Activated CD8-positive, alpha-beta memory T cell treated with anti-CD3 and anti-CD28 coated beads, Interleukin-2, amount 50 U/mL, for 24 hours (primary cell): Measurements from ENCODE around the gene U2AF1L4.
"Not testable (repeated sequence)": the region's sequence is repeated elsewhere in the genome, so short reads cannot be mapped to it uniquely, and the experiment has no call there.

Experiments
- DNase-seq: peaks from one replicate; pipeline ENCODE4 v3.0.0-alpha.2; 2020; ENCODE audit errors: extremely low read depth

Gene U2AF1L4

GRCh38 chr19:35780717-35781116 lies 35.5 kb upstream of the U2AF1L4 start:
- no peak for DNase-seq

- no peak for DNase-seq
Observed at GRCh38 chr19:35780058-35780457, 34.8 kb upstream of the U2AF1L4 start.

- DNase-seq, result no peak
Observed at GRCh38 chr19:35779033-35779432, 33.8 kb upstream of the U2AF1L4 start.

- DNase-seq, result no peak
Observed at GRCh38 chr19:35777961-35778360, 32.7 kb upstream of the U2AF1L4 start.

- no peak for DNase-seq
Observed at GRCh38 chr19:35777086-35777841, 32.0 kb upstream of the U2AF1L4 start.

GRCh38 chr19:35776102-35776788 lies 31.0 kb upstream of the U2AF1L4 start:
- DNase-seq, result no peak

GRCh38 chr19:35775298-35776101 lies 30.3 kb upstream of the U2AF1L4 start, which contains the start of gene ARHGAP33:
Gene ARHGAP33, plus strand, starts transcription at chr19:35775564. Its CDS starts 95 bp downstream, at chr19:35775659.
- peak; percentile 97 for DNase-seq

- no peak for DNase-seq
Observed at GRCh38 chr19:35775046-35775297, 29.8 kb upstream of the U2AF1L4 start.

- no peak for DNase-seq
Observed at GRCh38 chr19:35774274-35775045, 29.2 kb upstream of the U2AF1L4 start.

DNA sequence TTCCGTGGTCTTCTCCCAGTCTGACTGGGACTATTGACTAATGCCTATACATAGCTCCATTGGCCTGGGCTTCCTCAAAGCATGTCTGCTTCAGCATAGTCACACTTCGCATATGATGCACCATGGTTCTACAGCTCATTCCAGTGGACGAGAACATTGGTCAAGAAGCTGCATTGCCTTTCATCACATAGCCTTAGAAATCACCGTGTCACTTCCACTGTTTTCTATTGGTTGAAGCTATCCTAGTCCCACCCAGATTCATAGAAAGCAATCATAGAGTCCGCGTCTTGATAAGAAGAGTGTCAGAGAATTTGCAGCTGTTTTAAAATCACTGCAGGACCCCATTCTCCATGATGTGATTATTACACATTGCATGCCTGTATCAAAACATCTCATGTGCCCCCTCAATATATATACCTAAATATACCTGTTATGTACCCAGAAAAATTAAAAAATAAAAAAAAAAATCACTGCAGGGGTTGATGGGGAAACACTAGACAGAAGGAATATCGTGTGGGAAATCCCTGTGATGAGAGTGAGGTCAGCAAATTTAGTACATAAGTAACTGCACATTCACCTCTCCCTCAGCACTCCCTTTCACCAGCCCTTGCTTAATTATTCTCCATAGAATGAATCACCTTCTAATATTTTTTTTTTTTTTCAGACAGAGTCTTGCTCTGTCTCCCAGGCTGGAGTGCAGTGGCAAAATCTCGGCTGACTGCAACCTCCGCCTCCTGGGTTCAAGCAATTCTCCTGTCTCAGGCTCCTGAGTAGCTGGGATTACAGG lies 28.0 kb upstream of the U2AF1L4 start:
- no peak for DNase-seq

DNA sequence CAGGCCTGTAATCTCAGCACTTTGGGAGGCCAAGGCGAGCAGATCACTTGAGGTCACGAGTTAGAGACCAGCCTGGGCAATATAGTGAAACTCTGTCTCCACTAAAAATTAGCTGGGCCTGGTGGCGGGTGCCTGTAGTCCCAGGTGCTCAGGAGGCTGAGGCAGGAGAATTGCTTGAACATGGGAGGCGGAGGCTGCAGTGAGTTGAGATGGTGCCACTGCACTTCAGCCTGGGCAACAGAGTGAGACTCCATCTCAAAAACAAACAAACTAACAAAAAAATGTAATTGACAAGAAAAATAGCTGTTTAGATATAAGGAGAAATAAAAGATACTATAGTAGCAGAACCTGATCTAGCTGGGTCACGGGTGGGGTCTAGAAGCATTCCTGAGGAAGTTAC lies 27.1 kb upstream of the U2AF1L4 start:
- not testable (repeated sequence) for DNase-seq

DNA sequence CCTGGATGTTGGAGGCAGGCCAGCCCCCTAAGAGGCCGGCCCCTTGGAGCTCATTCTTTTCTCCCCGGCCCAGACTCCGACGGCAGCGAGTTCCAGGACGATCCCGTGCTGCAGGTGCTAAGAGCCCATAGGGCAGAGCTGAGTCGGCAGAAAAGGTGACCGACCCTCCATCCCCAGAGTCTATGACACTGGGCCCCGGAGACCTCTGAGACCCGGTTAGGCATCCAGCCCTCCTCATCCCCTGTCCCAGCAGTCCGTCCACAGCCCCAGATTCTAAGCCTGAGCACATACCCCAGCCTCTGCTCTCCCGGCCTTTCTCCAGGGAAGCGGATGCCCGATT lies 22.8 kb upstream of the U2AF1L4 start:
- DNase-seq, result no peak

DNA sequence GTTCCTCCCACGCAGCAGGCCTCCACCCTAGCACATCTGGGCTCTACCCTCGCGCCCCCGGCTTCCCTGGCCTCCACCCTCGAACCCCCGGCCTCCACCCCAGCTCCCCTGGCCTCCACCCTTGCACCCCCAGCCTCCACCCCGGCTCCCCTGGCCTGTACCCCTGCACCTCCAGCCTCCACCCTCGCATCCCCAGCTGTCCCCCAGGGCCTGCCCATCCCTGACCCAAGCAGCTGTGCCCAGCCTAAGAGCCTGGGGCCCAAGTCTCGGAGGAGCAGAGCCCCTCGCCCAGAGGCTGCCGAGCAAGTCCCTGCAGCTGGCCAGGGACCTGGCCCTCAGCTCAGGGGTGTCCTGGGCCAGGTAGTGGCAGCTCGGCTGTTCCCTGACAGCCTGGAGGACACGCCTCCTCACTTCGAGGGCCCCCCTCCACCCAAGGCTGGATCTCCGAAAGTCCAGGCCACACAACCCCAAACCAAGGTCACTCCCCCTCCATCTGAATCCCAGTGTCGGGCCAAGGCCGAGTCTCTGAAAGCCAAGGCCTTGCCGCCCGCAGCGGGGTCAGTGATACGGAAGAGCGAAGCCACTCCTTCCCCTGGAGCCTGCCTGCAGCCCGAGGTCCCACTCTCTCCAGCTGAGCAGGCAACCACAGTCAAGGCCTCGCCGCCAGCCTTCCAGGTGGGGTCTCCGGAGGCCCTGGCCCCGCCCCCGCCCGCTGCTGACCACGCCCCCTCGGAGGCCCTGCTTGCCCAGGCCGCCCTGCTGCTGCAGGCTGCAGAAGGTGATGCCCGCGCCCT lies 22.3 kb upstream of the U2AF1L4 start:
- no peak for DNase-seq

- no peak for DNase-seq
Observed at GRCh38 chr19:35766571-35767104, 21.4 kb upstream of the U2AF1L4 start.

DNA sequence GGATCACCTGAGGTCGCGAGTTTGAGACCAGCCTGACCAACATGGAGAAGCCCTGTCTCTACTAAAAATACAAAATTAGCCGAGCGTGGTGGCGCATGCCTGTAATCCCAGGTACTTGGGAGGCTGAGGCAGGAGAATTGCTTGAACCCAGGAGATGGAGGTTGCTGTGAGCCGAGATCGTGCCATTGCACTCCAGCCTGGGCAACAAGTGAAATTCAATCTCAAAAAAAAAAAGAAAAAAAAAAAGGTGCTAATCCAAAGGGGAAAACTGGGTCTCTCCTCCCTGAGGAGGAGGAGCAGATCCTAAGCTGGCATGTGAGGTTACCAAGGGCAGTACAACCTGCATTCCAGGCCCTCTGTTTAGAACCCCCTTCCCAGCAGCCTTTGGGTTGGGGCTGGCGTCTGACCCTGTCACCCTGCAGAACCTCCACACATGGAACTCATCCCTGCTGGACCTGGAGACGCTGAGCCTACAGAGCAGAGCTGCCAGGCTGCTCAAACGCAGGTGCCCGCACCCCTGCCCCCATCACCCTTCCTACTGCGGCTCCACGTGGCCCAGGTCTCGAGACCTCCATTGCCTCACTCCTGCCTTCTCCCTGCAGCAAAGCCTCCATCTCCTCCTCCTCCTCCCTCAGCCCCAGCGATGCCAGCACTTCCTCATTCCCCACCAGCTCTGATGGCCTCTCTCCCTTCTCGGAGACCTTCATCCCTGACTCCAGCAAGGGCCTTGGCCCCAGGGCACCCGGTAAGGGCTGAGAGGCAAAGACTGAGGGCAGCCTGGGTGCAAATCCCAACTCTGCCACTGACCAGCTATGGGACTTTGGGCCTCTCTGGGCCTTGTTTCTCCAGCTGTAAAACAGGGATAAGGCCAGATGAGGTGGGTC lies 19.5 kb upstream of the U2AF1L4 start:
- DNase-seq, result no peak

GRCh38 chr19:35760711-35761349 lies 15.6 kb upstream of the U2AF1L4 start:
- no peak for DNase-seq

DNA sequence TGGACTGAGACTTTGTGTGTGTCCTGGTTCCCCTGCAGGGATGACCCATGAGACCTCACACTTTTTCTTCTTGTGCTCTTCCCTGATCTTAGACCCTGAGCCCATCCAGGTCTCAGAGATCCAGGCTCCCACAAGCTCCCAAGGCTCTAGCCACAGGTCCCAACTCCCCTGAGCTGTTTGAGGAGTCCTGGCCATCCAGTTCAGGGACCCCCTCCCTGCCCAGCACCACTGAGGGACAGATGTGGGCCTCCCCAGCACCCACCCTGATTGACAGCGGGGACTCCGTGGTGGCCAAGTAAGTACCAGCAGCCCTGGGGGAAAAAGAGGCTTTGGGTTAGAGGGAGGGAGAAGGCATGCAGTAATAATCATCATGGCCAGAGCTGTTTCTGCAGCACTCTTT lies 14.5 kb upstream of the U2AF1L4 start:
- no peak for DNase-seq

- DNase-seq, result peak; percentile 97
Observed at GRCh38 chr19:35757749-35758608, 12.8 kb upstream of the U2AF1L4 start, which contains the start of gene PROSER3. Gene PROSER3, plus strand, starts transcription at chr19:35758176. Its CDS starts 40 bp downstream, at chr19:35758216.
